Measurements from ENCODE around the gene PSMB11. TPM values are rescaled to one million over a fixed set of nuclear protein-coding genes. Genes with fewer than 3 reads are reported as not detected.

The PSMB11 gene
- total and polyA plus RNA-seq, 5 donors from 2014 or later, result not detected

GRCh38 chr14:23018107-23018506 lies 23.9 kb upstream of the PSMB11 start:
- Mint-ChIP-seq H3K36me3 (peaks cover 5% of the 10 kb centered on the region), H3K9me3 (no peaks in the 10 kb centered on the region), H3K4me1 (peaks cover 3 to 7% (median 5%) of the 10 kb centered on the region in 4 donors), H3K27ac (no peak overlapping the region), H3K4me3 (no peak overlapping the region), H3K27me3 (no peaks in the 10 kb centered on the region)
- DNase-seq, result no peak
- Histone ChIP-seq H3K27me3 (ENCODE audit: control insufficient read depth, insufficient read depth, low read length) (no peaks in the 10 kb centered on the region), H3K27ac (ENCODE audit: insufficient read depth, low read length, poor library complexity, severe bottlenecking) (no peak overlapping the region), H3K4me1 (ENCODE audit: control insufficient read depth, insufficient read depth, low read length, poor library complexity, severe bottlenecking) (no peaks in the 10 kb centered on the region), H3K4me3 (ENCODE audit: low read depth, low read length) (no peak overlapping the region), H3K9me3 (ENCODE audit: control insufficient read depth in 2 of 2, low read length in 2 of 2) (no peaks in the 10 kb centered on the region), H3K36me3 (ENCODE audit: control insufficient read depth, insufficient read depth, low read length) (no peaks in the 10 kb centered on the region)
- ATAC-seq (ENCODE audit: low read depth in 2 of 2), result no peak

- Histone ChIP-seq H3K9me3 (ENCODE audit: control insufficient read depth in 2 of 2, low read length in 2 of 2) (no peaks in the 10 kb centered on the region), H3K4me1 (ENCODE audit: control insufficient read depth, insufficient read depth, low read length, poor library complexity, severe bottlenecking) (peaks cover 5% of the 10 kb centered on the region), H3K4me3 (ENCODE audit: low read depth, low read length) (no peak overlapping the region), H3K27ac (ENCODE audit: insufficient read depth, low read length, poor library complexity, severe bottlenecking) (no peak overlapping the region), H3K27me3 (ENCODE audit: control insufficient read depth, insufficient read depth, low read length) (no peaks in the 10 kb centered on the region), H3K36me3 (ENCODE audit: control insufficient read depth, insufficient read depth, low read length) (no peaks in the 10 kb centered on the region)
- Mint-ChIP-seq H3K4me3 (no peak overlapping the region), H3K36me3 (peaks cover 24% of the 10 kb centered on the region), H3K27ac (no peak overlapping the region), H3K27me3 (peaks cover 2% of the 10 kb centered on the region), H3K9me3 (peaks cover 0 to 2% (median 0%) of the 10 kb centered on the region in 7 donors), H3K4me1 (peaks cover 7 to 26% (median 13%) of the 10 kb centered on the region in 4 donors)
- DNase-seq (no peak), ATAC-seq (ENCODE audit: low read depth in 2 of 2) (no peak)
Observed at GRCh38 chr14:23020143-23021128, 21.6 kb upstream of the PSMB11 start.

GRCh38 chr14:23021434-23021833 lies 20.6 kb upstream of the PSMB11 start:
- Histone ChIP-seq H3K4me3 (ENCODE audit: low read depth, low read length) (no peak overlapping the region), H3K36me3 (ENCODE audit: control insufficient read depth, insufficient read depth, low read length) (peaks cover 6% of the 10 kb centered on the region), H3K4me1 (ENCODE audit: control insufficient read depth, insufficient read depth, low read length, poor library complexity, severe bottlenecking) (peaks cover 5% of the 10 kb centered on the region), H3K27ac (ENCODE audit: insufficient read depth, low read length, poor library complexity, severe bottlenecking) (no peak overlapping the region), H3K9me3 (ENCODE audit: control insufficient read depth in 2 of 2, low read length in 2 of 2) (no peaks in the 10 kb centered on the region), H3K27me3 (ENCODE audit: control insufficient read depth, insufficient read depth, low read length) (no peaks in the 10 kb centered on the region)
- Mint-ChIP-seq H3K36me3 (peaks cover 32% of the 10 kb centered on the region), H3K4me1 (peaks cover 12 to 36% (median 13%) of the 10 kb centered on the region in 4 donors), H3K4me3 (no peak overlapping the region), H3K27me3 (peaks cover 5% of the 10 kb centered on the region), H3K27ac (peak overlapping the region in 2 of 3 donors; percentile 2 to 18), H3K9me3 (peaks cover 0 to 2% (median 0%) of the 10 kb centered on the region in 7 donors)
- DNase-seq, result no peak
- no peak for ATAC-seq (ENCODE audit: low read depth in 2 of 2)

- Histone ChIP-seq H3K27me3 (ENCODE audit: control insufficient read depth, insufficient read depth, low read length) (no peaks in the 10 kb centered on the region), H3K9me3 (ENCODE audit: control insufficient read depth in 2 of 2, low read length in 2 of 2) (no peaks in the 10 kb centered on the region), H3K27ac (ENCODE audit: insufficient read depth, low read length, poor library complexity, severe bottlenecking) (no peak overlapping the region), H3K4me1 (ENCODE audit: control insufficient read depth, insufficient read depth, low read length, poor library complexity, severe bottlenecking) (peaks cover 5% of the 10 kb centered on the region), H3K4me3 (ENCODE audit: low read depth, low read length) (no peak overlapping the region), H3K36me3 (ENCODE audit: control insufficient read depth, insufficient read depth, low read length) (peaks cover 6% of the 10 kb centered on the region)
- ATAC-seq (ENCODE audit: low read depth in 2 of 2), result no peak
- Mint-ChIP-seq H3K27me3 (peaks cover 5% of the 10 kb centered on the region), H3K36me3 (peaks cover 32% of the 10 kb centered on the region), H3K27ac (peak overlapping the region; percentile 2 to 53 (median 18)), H3K9me3 (peaks cover 0 to 2% (median 0%) of the 10 kb centered on the region in 7 donors), H3K4me1 (peaks cover 12 to 37% (median 13%) of the 10 kb centered on the region in 4 donors), H3K4me3 (no peak overlapping the region)
- DNase-seq, result no peak
Observed at GRCh38 chr14:23021889-23022442, 20.0 kb upstream of the PSMB11 start.

GRCh38 chr14:23023022-23023794 lies 18.8 kb upstream of the PSMB11 start:
- Mint-ChIP-seq H3K27ac (peak overlapping the region; percentile 58 to 79 (median 78)), H3K27me3 (peaks cover 5% of the 10 kb centered on the region), H3K4me1 (peaks cover 12 to 44% (median 16%) of the 10 kb centered on the region in 4 donors), H3K36me3 (peaks cover 32% of the 10 kb centered on the region), H3K9me3 (peaks cover 0 to 2% (median 0%) of the 10 kb centered on the region in 7 donors), H3K4me3 (peak overlapping the region in 3 of 4 donors; percentile 5 to 33 (median 29))
- no peaks in the 10 kb centered on the region for H3K9me3 ChIP-seq (ENCODE audit: control insufficient read depth in 2 of 2, low read length in 2 of 2)
- H3K36me3 ChIP-seq (ENCODE audit: control insufficient read depth, insufficient read depth, low read length), result peaks cover 10% of the 10 kb centered on the region
- H3K4me3 ChIP-seq (ENCODE audit: low read depth, low read length), result no peak overlapping the region
- H3K27me3 ChIP-seq (ENCODE audit: control insufficient read depth, insufficient read depth, low read length), result no peaks in the 10 kb centered on the region
- peaks cover 5% of the 10 kb centered on the region for H3K4me1 ChIP-seq (ENCODE audit: control insufficient read depth, insufficient read depth, low read length, poor library complexity, severe bottlenecking)
- no peak for DNase-seq
- no peak overlapping the region for H3K27ac ChIP-seq (ENCODE audit: insufficient read depth, low read length, poor library complexity, severe bottlenecking)
- no peak for ATAC-seq (ENCODE audit: low read depth in 2 of 2)

GRCh38 chr14:23023795-23024152 lies 18.2 kb upstream of the PSMB11 start:
- ATAC-seq (ENCODE audit: low read depth in 2 of 2) (no peak), DNase-seq (no peak)
- peak overlapping the region in 1 of 4 donors; percentile 2 for H3K4me3 Mint-ChIP-seq
- peaks cover 15 to 47% (median 19%) of the 10 kb centered on the region in 4 donors for H3K4me1 Mint-ChIP-seq
- Histone ChIP-seq H3K4me3 (ENCODE audit: low read depth, low read length) (no peak overlapping the region), H3K9me3 (ENCODE audit: control insufficient read depth in 2 of 2, low read length in 2 of 2) (no peaks in the 10 kb centered on the region), H3K4me1 (ENCODE audit: control insufficient read depth, insufficient read depth, low read length, poor library complexity, severe bottlenecking) (peaks cover 8% of the 10 kb centered on the region), H3K27ac (ENCODE audit: insufficient read depth, low read length, poor library complexity, severe bottlenecking) (no peak overlapping the region), H3K36me3 (ENCODE audit: control insufficient read depth, insufficient read depth, low read length) (peaks cover 11% of the 10 kb centered on the region), H3K27me3 (ENCODE audit: control insufficient read depth, insufficient read depth, low read length) (no peaks in the 10 kb centered on the region)
- H3K9me3 Mint-ChIP-seq, result peaks cover 0 to 3% (median 0%) of the 10 kb centered on the region in 7 donors
- peaks cover 5% of the 10 kb centered on the region for H3K27me3 Mint-ChIP-seq
- H3K27ac Mint-ChIP-seq, result peak overlapping the region in 2 of 3 donors; percentile 58 to 59
- peaks cover 35% of the 10 kb centered on the region for H3K36me3 Mint-ChIP-seq

GRCh38 chr14:23024612-23025075 lies 17.4 kb upstream of the PSMB11 start:
- peaks cover 41% of the 10 kb centered on the region for H3K36me3 Mint-ChIP-seq
- H3K9me3 Mint-ChIP-seq, result peaks cover 0 to 3% (median 0%) of the 10 kb centered on the region in 7 donors
- DNase-seq (no peak), ATAC-seq (ENCODE audit: low read depth in 2 of 2) (no peak)
- Histone ChIP-seq H3K4me3 (ENCODE audit: low read depth, low read length) (no peak overlapping the region), H3K9me3 (ENCODE audit: control insufficient read depth in 2 of 2, low read length in 2 of 2) (no peaks in the 10 kb centered on the region), H3K27ac (ENCODE audit: insufficient read depth, low read length, poor library complexity, severe bottlenecking) (no peak overlapping the region), H3K27me3 (ENCODE audit: control insufficient read depth, insufficient read depth, low read length) (no peaks in the 10 kb centered on the region), H3K4me1 (ENCODE audit: control insufficient read depth, insufficient read depth, low read length, poor library complexity, severe bottlenecking) (peaks cover 16% of the 10 kb centered on the region), H3K36me3 (ENCODE audit: control insufficient read depth, insufficient read depth, low read length) (peaks cover 14% of the 10 kb centered on the region)
- H3K27me3 Mint-ChIP-seq, result peaks cover 5% of the 10 kb centered on the region
- peak overlapping the region; percentile 42 to 95 (median 86) for H3K27ac Mint-ChIP-seq
- peak overlapping the region in 1 of 4 donors; percentile 26 for H3K4me3 Mint-ChIP-seq
- H3K4me1 Mint-ChIP-seq, result peaks cover 17 to 55% (median 26%) of the 10 kb centered on the region in 4 donors
